ENCODE measurements around the gene MAP1S.

MAP1S gene

DNA sequence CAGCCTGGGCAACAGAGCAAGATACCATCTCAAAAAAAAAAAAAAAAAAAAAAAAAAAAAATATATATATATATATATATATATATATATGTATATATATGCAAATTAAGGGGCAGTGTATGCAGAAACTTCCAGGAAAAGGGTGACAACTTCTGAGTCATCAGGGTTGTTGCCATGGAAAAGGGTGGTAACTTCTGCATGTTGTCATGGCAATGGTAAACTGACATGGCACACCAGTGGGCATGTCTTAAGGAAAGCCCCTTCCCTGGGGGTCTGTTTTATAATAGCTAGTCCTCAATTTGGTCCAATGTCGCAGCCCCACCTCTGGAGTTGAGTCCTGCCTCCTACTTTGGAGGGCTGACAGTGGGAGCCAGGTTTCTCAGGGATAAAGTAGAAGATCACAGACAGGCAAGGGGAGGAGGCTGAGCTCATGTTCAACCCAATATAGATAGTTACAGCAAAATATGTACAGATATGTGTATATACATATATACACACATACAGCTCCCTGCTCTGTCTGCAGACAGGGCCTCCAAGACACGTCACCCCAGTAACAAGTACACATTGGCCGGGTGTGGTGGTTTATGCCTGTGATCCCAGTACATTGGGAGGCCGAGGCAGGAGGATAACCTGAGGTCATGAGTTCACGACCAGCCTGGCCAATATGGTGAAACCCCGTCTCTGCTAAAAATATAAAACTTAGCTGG is 24.7 kb downstream of the MAP1S start:
- peak; percentile 56 for DNase-seq (ENCODE audit: low read depth)
- TF ChIP-seq, protein P1, sequence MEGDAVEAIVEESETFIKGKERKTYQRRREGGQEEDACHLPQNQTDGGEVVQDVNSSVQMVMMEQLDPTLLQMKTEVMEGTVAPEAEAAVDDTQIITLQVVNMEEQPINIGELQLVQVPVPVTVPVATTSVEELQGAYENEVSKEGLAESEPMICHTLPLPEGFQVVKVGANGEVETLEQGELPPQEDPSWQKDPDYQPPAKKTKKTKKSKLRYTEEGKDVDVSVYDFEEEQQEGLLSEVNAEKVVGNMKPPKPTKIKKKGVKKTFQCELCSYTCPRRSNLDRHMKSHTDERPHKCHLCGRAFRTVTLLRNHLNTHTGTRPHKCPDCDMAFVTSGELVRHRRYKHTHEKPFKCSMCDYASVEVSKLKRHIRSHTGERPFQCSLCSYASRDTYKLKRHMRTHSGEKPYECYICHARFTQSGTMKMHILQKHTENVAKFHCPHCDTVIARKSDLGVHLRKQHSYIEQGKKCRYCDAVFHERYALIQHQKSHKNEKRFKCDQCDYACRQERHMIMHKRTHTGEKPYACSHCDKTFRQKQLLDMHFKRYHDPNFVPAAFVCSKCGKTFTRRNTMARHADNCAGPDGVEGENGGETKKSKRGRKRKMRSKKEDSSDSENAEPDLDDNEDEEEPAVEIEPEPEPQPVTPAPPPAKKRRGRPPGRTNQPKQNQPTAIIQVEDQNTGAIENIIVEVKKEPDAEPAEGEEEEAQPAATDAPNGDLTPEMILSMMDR (conservative IDR thresholded peaks at IDR 0.05; ENCODE audit: control insufficient read depth, insufficient read depth, low read depth, low read length) = no peak
- no peak overlapping the region for H3K4me3 ChIP-seq (ENCODE audit: control insufficient read depth, low read depth, low read length)

DNA sequence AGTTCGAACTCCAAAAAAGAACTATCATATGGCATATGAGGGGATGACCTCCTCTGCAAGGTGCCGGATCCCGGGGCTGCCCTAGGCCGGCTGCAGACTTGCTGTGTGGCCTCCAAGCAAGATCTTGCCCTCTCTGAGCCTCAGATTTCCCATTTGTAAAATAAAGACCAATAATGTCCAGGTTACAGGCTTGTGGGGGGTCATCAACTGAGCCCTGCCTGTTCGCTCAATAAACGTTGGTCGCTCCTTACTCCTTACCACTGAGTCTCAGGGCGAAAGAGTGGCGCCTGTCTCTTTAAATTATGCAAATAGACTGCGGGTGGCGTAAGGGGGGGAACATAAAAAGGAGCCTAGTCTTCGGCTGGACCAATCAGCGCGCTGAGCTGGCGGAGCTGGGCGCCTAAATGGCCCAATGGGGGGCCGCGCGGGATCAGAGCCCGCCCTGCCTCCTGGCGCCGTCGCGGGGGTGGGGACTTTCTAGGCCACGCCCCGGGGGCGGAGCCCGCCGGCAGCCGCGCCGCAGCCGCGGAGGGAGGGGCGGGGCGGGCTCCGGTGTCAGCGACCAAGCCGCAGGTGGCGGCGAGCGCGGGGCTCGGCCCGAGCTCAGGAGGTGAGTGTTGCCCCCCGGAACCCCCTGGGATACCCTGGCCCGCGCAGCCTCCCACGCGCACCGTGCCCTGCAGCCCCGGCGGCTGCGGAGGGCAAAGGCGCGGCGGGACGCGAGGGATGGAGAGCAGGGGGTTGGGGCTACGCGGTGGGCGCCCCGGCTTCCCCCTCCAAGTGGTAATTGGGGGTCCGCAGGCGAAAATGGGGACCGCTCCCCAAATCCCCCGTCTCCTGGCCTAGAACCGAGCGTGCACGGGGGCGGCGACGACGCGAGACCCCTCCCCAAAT is 28.2 kb downstream of the MAP1S start:
- TF ChIP-seq, protein P1 (conservative IDR thresholded peaks at IDR 0.05; ENCODE audit: control insufficient read depth, insufficient read depth, low read depth, low read length) = no peak
- peak overlapping the region; percentile 33 for H3K4me3 ChIP-seq (ENCODE audit: control insufficient read depth, low read depth, low read length)
- DNase-seq (ENCODE audit: low read depth) = peak; percentile 88

DNA sequence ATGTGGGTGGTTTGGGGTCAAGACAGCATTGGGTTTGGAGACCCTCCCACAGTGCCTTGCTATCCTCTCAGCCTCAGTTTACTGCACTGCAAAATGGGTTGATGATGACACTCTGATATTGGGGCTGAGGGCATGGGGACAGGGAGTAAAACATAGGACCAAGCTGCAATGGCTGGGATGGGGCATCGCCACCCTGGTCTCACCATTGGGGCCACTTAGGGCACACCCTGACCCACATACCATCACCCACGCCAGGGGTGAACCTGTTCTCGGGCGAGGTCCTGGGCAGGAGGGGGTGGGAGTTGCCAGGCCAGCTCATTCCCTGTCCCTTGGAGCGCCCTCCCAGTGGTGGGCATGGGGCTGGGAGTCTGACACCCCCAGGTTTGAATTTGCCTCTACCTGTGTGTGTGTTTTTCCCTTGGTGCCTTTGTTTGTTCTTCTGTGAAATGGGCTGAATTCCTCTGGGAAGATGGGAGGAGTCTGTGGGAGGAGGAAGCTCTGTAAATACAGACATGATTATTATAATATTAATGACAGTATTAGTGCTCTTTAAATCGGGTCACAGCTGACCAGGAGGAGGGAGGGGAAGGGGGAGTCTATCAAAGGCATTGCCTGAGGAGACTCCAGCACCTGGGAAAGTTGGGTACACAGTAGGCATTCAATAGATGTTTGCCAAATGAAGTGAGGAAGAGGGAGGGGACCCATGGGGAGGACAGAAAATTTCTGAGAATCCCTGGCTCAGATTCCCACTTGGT is 29.8 kb downstream of the MAP1S start:
- DNase-seq (ENCODE audit: low read depth) = no peak
- TF ChIP-seq, protein P1 (conservative IDR thresholded peaks at IDR 0.05; ENCODE audit: control insufficient read depth, insufficient read depth, low read depth, low read length) = no peak
- no peak overlapping the region for H3K4me3 ChIP-seq (ENCODE audit: control insufficient read depth, low read depth, low read length)

DNA sequence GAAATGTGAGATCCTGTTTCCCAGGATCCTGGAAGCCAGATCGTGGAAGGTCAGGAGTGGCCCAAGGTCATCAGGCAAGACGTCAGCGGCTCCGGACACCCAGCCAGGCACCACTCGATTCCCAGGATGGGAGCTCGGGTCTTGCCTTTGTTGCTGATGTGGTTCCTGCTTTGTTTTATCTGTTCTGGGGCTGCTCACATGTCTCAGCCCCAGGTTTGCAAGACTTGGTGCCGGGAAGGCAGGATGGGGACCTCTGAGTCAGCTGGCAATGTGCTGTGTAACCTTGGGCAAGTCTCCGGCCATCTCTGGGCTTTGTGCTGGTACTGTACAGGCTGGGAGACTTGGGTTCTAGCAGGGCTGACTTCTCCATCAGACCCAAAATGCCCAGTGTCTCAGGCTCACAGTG is 30.6 kb downstream of the MAP1S start:
- TF ChIP-seq, protein P1 (conservative IDR thresholded peaks at IDR 0.05; ENCODE audit: control insufficient read depth, insufficient read depth, low read depth, low read length) = no peak
- H3K4me3 ChIP-seq (ENCODE audit: control insufficient read depth, low read depth, low read length) = no peak overlapping the region
- peak; percentile 12 for DNase-seq (ENCODE audit: low read depth)

DNA sequence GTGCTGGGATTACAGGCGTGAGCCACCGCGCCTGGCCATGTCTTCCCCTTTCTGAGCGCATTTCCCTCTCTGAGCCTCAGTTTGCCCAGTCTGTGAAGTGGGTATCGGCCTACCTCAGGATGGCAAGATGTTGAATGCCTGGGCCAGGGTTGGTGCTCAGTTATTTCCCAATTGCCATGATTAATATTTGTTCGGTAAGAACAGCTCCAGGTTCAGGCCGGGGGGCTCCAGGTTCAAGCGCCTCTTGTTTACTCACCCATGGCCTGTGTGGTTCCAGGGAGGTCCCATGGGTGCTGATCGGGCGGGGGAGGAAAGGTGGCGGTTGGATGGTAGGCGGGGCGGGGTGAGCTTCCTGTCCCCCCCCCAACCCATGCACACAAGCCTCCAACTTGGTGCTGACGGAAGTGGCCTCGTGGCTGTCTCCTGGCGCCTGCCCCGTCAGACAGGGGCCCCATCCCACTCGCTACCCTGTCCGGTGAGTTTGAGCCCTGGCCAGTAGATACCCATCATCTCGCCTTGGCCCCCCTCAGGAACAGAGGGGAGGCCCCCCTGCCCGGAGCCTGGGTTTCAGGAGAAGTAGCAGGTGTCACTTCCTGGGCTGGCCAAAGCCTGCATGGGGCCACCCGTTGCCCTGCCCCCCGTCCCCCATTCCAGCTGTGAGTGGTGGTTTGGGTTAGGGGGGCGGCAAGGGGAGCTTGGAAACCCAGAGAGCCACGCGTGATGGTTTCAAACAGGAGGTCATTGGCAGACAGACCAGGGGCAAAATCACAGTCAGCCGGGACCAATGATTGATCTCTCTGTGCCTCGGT is 32.0 kb downstream of the MAP1S start, which contains the start of gene FCHO1:
Gene FCHO1, plus strand, starts transcription at position 375 of the 809 bp plus-strand sequence. CDS start 3,688 bp downstream, outside the sequence.
- DNase-seq (ENCODE audit: low read depth) = no peak
- TF ChIP-seq, protein P1 (conservative IDR thresholded peaks at IDR 0.05; ENCODE audit: control insufficient read depth, insufficient read depth, low read depth, low read length) = no peak

DNA sequence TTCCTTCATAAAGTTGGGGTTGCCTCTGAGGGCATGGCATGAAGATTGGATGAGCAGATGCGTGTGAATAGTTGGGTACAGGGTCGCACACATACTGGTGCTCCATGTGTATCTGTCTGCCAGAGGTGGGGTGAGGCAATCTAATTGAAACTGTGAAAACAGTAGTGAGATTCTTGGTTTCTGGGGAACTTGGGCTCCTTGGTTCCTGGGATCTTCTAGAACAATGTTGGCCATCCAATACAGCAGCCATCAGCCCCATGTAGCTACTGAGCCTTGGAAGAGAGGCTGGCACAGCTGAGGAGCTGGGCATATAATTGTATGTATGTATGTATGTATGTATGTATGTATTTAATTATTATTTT is 32.6 kb downstream of the MAP1S start:
- H3K4me3 ChIP-seq (ENCODE audit: control insufficient read depth, low read depth, low read length) = no peak overlapping the region
- DNase-seq (ENCODE audit: low read depth) = no peak
- TF ChIP-seq, protein P1 (conservative IDR thresholded peaks at IDR 0.05; ENCODE audit: control insufficient read depth, insufficient read depth, low read depth, low read length) = no peak

More for the DNA sequence above, 32.0 kb downstream of the MAP1S start, which contains the start of gene FCHO1:
- H3K4me3 ChIP-seq (ENCODE audit: control insufficient read depth, low read depth, low read length) = no peak within 1 kb of the TSS
